OCI-LY1 (cell line): ENCODE data around the gene LHCGR.

ENCODE experiments used
- H2AFZ ChIP-seq: fragments of 200-600 bp; sonication (generic), shearing (Covaris generic); 2 replicates; pipeline ENCODE4 v1.6.0; 2014; ENCODE audit warnings: antibody characterized with exemption, mild to moderate bottlenecking, low read length
- H3F3A ChIP-seq: fragments of 200-600 bp; sonication (generic), shearing (Covaris generic); 2 replicates; pipeline ENCODE4 v1.6.0; 2014; ENCODE audit warnings: mild to moderate bottlenecking, antibody characterized with exemption, low read length, moderate library complexity; ENCODE audit not compliant: insufficient read depth
- H3K27ac ChIP-seq: fragments of 200-600 bp; sonication (generic); 2 replicates; pipeline ENCODE4 v1.5.1; 2014; ENCODE audit warnings: low read length, mixed run types, mild to moderate bottlenecking, low read depth; ENCODE audit not compliant: poor library complexity, severe bottlenecking
- H3K27me3 ChIP-seq: fragments of 200-600 bp; sonication (generic); 2 replicates; pipeline ENCODE4 v1.6.0; 2014; ENCODE audit warnings: antibody characterized with exemption, mild to moderate bottlenecking, low read length, moderate library complexity; ENCODE audit not compliant: insufficient read depth
- H3K36me3 ChIP-seq: fragments of 200-600 bp; sonication (generic); 2 replicates; pipeline ENCODE4 v1.6.1; 2014; ENCODE audit warnings: mild to moderate bottlenecking, antibody characterized with exemption, low read length, moderate library complexity, mixed read lengths; ENCODE audit not compliant: insufficient read depth
- H3K4me1 ChIP-seq: fragments of 200-600 bp; sonication (generic); 2 replicates; pipeline ENCODE4 v1.5.1; 2014; ENCODE audit warnings: mild to moderate bottlenecking, low read length, moderate library complexity; ENCODE audit not compliant: insufficient read depth, severe bottlenecking
- H3K4me2 ChIP-seq: fragments of 200-600 bp; sonication (generic), shearing (Covaris generic); 2 replicates; pipeline ENCODE4 v1.6.1; 2014; ENCODE audit warnings: low read length
- H3K4me3 ChIP-seq: fragments of 200-600 bp; sonication (generic); 2 replicates; pipeline ENCODE4 v1.5.1; 2014; ENCODE audit warnings: low read length, low read depth, mild to moderate bottlenecking, mixed read lengths; ENCODE audit not compliant: poor library complexity, severe bottlenecking
- H3K79me2 ChIP-seq: fragments of 200-600 bp; shearing (Covaris generic); 2 replicates; pipeline ENCODE4 v1.6.1; 2016; ENCODE audit warnings: mixed run types, low read length, mixed read lengths; ENCODE audit not compliant: insufficient read depth
- H3K9ac ChIP-seq: fragments of 200-600 bp; sonication (generic), shearing (Covaris generic); 2 replicates; pipeline ENCODE4 v1.6.1; 2014; ENCODE audit warnings: mild to moderate bottlenecking, low read length, mixed read lengths
- H3K9me2 ChIP-seq: fragments of 200-600 bp; sonication (generic), shearing (Covaris generic); 2 replicates; pipeline ENCODE4 v1.6.1; 2014; ENCODE audit warnings: low read depth, mild to moderate bottlenecking, low read length, mixed read lengths
- H3K9me3 ChIP-seq: fragments of 200-600 bp; shearing (Covaris generic); 2 replicates; pipeline ENCODE4 v1.6.1; 2014; ENCODE audit warnings: low read length, mixed read lengths
- H4K20me1 ChIP-seq: fragments of 200-600 bp; sonication (generic), shearing (Covaris generic); 2 replicates; pipeline ENCODE4 v1.6.0; 2016; ENCODE audit warnings: mild to moderate bottlenecking, low read length; ENCODE audit not compliant: insufficient read depth
- EZH2 ChIP-seq: fragments of 200-600 bp; sonication (generic), shearing (Covaris generic); IDR thresholded peaks from 2 replicates; pipeline ENCODE4 v1.8.0; 2017; ENCODE audit warnings: borderline replicate concordance, mixed run types, mild to moderate bottlenecking, antibody characterized with exemption, low read length, moderate library complexity, mixed read lengths
- TF ChIP-seq, protein P1 (sequence below): fragments of 200-600 bp; sonication (generic), shearing (Covaris generic); IDR thresholded peaks from 2 replicates; pipeline ENCODE4 v1.5.1; 2017; ENCODE audit warnings: mild to moderate bottlenecking, antibody characterized with exemption, low read length, moderate library complexity, mixed read lengths

LHCGR gene

DNA sequence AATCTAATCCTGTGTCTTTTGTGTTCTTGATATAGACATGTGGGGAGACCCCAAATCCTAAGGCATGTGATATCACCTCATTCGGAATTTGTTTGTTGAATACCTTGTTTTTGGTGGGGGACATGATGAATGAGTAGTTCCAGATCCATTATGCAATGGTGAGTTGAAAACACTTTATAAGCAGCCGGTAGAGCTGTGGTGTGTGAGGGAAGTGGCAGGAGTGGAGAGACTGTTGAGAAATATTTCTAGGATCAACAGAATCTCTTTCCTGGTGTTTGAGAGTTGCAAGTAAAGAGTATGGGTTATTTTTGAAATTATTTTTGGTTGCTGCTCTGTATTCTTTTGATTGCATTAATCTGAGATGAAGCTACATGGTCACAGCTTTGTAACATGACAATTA lies 34.4 kb downstream of the LHCGR start:
- Histone ChIP-seq H3K27ac (no peak overlapping the region), H4K20me1 (no peaks in the 10 kb centered on the region), H3F3A (no peaks in the 10 kb centered on the region), H3K4me3 (no peak overlapping the region), H3K36me3 (no peaks in the 10 kb centered on the region), H3K4me1 (no peaks in the 10 kb centered on the region), H3K9me3 (no peaks in the 10 kb centered on the region), H3K9ac (no peak overlapping the region), H3K4me2 (no peak overlapping the region), H3K9me2 (no peaks in the 10 kb centered on the region), H2AFZ (no peak overlapping the region), H3K79me2 (no peaks in the 10 kb centered on the region), H3K27me3 (no peaks in the 10 kb centered on the region)
- TF ChIP-seq, protein P1, sequence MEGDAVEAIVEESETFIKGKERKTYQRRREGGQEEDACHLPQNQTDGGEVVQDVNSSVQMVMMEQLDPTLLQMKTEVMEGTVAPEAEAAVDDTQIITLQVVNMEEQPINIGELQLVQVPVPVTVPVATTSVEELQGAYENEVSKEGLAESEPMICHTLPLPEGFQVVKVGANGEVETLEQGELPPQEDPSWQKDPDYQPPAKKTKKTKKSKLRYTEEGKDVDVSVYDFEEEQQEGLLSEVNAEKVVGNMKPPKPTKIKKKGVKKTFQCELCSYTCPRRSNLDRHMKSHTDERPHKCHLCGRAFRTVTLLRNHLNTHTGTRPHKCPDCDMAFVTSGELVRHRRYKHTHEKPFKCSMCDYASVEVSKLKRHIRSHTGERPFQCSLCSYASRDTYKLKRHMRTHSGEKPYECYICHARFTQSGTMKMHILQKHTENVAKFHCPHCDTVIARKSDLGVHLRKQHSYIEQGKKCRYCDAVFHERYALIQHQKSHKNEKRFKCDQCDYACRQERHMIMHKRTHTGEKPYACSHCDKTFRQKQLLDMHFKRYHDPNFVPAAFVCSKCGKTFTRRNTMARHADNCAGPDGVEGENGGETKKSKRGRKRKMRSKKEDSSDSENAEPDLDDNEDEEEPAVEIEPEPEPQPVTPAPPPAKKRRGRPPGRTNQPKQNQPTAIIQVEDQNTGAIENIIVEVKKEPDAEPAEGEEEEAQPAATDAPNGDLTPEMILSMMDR = no peak
- no peak for TF ChIP-seq EZH2

- Histone ChIP-seq H2AFZ (no peak overlapping the region), H3K27me3 (no peaks in the 10 kb centered on the region), H3K9ac (no peak overlapping the region), H4K20me1 (no peaks in the 10 kb centered on the region), H3K4me3 (no peak overlapping the region), H3K4me2 (no peak overlapping the region), H3F3A (no peaks in the 10 kb centered on the region), H3K4me1 (no peaks in the 10 kb centered on the region), H3K79me2 (no peaks in the 10 kb centered on the region), H3K9me2 (no peaks in the 10 kb centered on the region), H3K9me3 (no peaks in the 10 kb centered on the region), H3K27ac (no peak overlapping the region), H3K36me3 (no peaks in the 10 kb centered on the region)
- no peak for TF ChIP-seq EZH2
- TF ChIP-seq, protein P1 = no peak
Observed at GRCh38 chr2:48719480-48720177, 35.9 kb downstream of the LHCGR start.

DNA sequence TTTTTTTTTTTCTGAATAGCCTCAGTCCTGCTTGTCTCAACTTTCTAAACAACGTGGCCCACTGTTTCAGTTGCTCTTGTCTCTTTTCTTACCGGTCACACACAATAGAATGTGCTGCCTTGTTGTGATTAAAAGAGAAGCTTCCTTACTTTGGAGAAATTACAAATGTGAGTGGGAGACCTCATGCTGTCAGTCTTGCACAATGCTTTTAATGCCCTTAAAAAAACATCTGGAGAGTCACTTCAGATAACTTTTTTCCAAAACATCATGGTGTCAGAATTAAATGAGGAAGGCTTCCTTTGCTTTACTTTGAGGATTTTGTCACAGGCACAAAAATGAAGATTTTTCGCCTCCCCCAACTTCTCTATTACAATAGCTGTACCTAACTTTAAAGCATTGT lies 37.7 kb downstream of the LHCGR start:
- no peak overlapping the region for H3K4me2 ChIP-seq
- no peaks in the 10 kb centered on the region for H3K4me1 ChIP-seq
- H3K9me3 ChIP-seq = no peaks in the 10 kb centered on the region
- H4K20me1 ChIP-seq = no peaks in the 10 kb centered on the region
- no peak overlapping the region for H3K9ac ChIP-seq
- no peaks in the 10 kb centered on the region for H3F3A ChIP-seq
- no peaks in the 10 kb centered on the region for H3K79me2 ChIP-seq
- no peak overlapping the region for H3K27ac ChIP-seq
- H2AFZ ChIP-seq = no peak overlapping the region
- TF ChIP-seq, protein P1 = no peak
- no peak for TF ChIP-seq EZH2
- H3K4me3 ChIP-seq = no peak overlapping the region
- H3K9me2 ChIP-seq = no peaks in the 10 kb centered on the region
- H3K27me3 ChIP-seq = no peaks in the 10 kb centered on the region
- no peaks in the 10 kb centered on the region for H3K36me3 ChIP-seq
